SK-N-SH treated with all-trans-retinoic acid at 6 μM for 48 hours (cell line): ENCODE results near the gene TRAPPC13.

Experiments used
- ATAC-seq: fragments of 200-7000 bp; cut with Tn5 transposase; 3 replicates; pipeline ENCODE4 v1.9.1; 2020; ENCODE audit warnings: mild to moderate bottlenecking, moderate library complexity
- ARNTL ChIP-seq: fragments of 450-650 bp; formaldehyde crosslinking; IDR thresholded peaks from 2 replicates; pipeline ENCODE4 v1.5.0; 2020; ENCODE audit warnings: low read depth, mild to moderate bottlenecking, moderate library complexity, borderline replicate concordance
- BACH2 ChIP-seq: fragments of 250-450 bp; sonication (Bioruptor Pico); IDR thresholded peaks from 2 replicates; pipeline ENCODE4 v1.9.0; 2021; ENCODE audit warnings: mild to moderate bottlenecking, borderline replicate concordance
- CSDC2 ChIP-seq: fragments of 250-450 bp; sonication (Bioruptor Pico); IDR thresholded peaks from 2 replicates; pipeline ENCODE4 v1.5.0; 2020; ENCODE audit warnings: mild to moderate bottlenecking, moderate library complexity
- ESRRG ChIP-seq: fragments of 250-450 bp; sonication (Bioruptor Pico); IDR thresholded peaks from 2 replicates; pipeline ENCODE4 v1.6.1; 2021; ENCODE audit warnings: mild to moderate bottlenecking
- GLIS3 ChIP-seq: fragments of 250-450 bp; sonication (Bioruptor Pico); IDR thresholded peaks from 2 replicates; pipeline ENCODE4 v1.5.0; 2020; ENCODE audit warnings: mild to moderate bottlenecking, moderate library complexity
- ISL1 ChIP-seq: fragments of 250-450 bp; sonication (Bioruptor Pico); IDR thresholded peaks from 2 replicates; pipeline ENCODE4 v2.1.2; 2022; ENCODE audit warnings: mild to moderate bottlenecking, moderate library complexity
- OSR1 ChIP-seq: fragments of 250-450 bp; sonication (Bioruptor Pico); IDR thresholded peaks from 2 replicates; pipeline ENCODE4 v1.8.0; 2022; ENCODE audit warnings: moderate library complexity, mild to moderate bottlenecking, inconsistent platforms
- PPARA ChIP-seq: fragments of 250-450 bp; sonication (Bioruptor Pico); IDR thresholded peaks from 2 replicates; pipeline ENCODE4 v1.5.0; 2020; ENCODE audit warnings: mild to moderate bottlenecking, borderline replicate concordance
- RARB ChIP-seq: fragments of 250-450 bp; sonication (Bioruptor Pico); IDR thresholded peaks from 2 replicates; pipeline ENCODE4 v1.8.0; 2021; ENCODE audit warnings: mild to moderate bottlenecking, moderate library complexity
- TCF4 ChIP-seq: fragments of 250-450 bp; sonication (Bioruptor Pico); IDR thresholded peaks from 2 replicates; pipeline ENCODE4 v1.8.0; 2021; ENCODE audit warnings: mild to moderate bottlenecking, moderate library complexity, borderline replicate concordance
- TOX ChIP-seq: fragments of 250-450 bp; sonication (Bioruptor Pico); IDR thresholded peaks from 2 replicates; pipeline ENCODE4 v1.8.0; 2021; ENCODE audit warnings: mild to moderate bottlenecking, moderate library complexity, borderline replicate concordance
- ZFP3 ChIP-seq: fragments of 250-450 bp; sonication (Bioruptor Pico); IDR thresholded peaks from 2 replicates; pipeline ENCODE4 v1.5.0; 2020; ENCODE audit warnings: mild to moderate bottlenecking, moderate library complexity
- ZFP30 ChIP-seq: fragments of 450-650 bp; formaldehyde crosslinking; IDR thresholded peaks from 2 replicates; pipeline ENCODE4 v1.5.0; 2022; ENCODE audit warnings: mild to moderate bottlenecking, moderate library complexity
- ZNF565 ChIP-seq: fragments of 450-650 bp; formaldehyde crosslinking; conservative IDR thresholded peaks from 2 replicates; pipeline ENCODE4 v1.5.0; 2020; ENCODE audit warnings: low read depth, mild to moderate bottlenecking, moderate library complexity
- ZNF70 ChIP-seq: fragments of 450-650 bp; formaldehyde crosslinking; IDR thresholded peaks from 2 replicates; pipeline ENCODE4 v1.5.0; 2020; ENCODE audit warnings: mild to moderate bottlenecking, moderate library complexity
- TF ChIP-seq, protein P1 (sequence below): fragments of 250-450 bp; sonication (Bioruptor Pico); IDR thresholded peaks from 2 replicates; pipeline ENCODE4 v1.5.0; 2020; ENCODE audit warnings: mild to moderate bottlenecking, moderate library complexity
- TF ChIP-seq, protein P2 (sequence below): fragments of 250-450 bp; sonication (Bioruptor Pico); IDR thresholded peaks from 2 replicates; pipeline ENCODE4 v1.5.1; 2020; ENCODE audit warnings: low read depth, mild to moderate bottlenecking, moderate library complexity
- TF ChIP-seq, protein P3 (sequence below): fragments of 250-450 bp; sonication (Bioruptor Pico); IDR thresholded peaks from 2 replicates; pipeline ENCODE4 v1.8.0; 2021; ENCODE audit warnings: low read depth, mild to moderate bottlenecking, moderate library complexity, borderline replicate concordance
- TF ChIP-seq, protein P4 (sequence below): fragments of 250-450 bp; sonication (Bioruptor Pico); IDR thresholded peaks from 2 replicates; pipeline ENCODE4 v1.8.0; 2020; ENCODE audit warnings: mild to moderate bottlenecking, moderate library complexity, borderline replicate concordance
- TF ChIP-seq, protein P5 (sequence below): fragments of 250-450 bp; sonication (Bioruptor Pico); IDR thresholded peaks from 2 replicates; pipeline ENCODE4 v1.5.1; 2021; ENCODE audit warnings: mild to moderate bottlenecking, moderate library complexity

The TRAPPC13 gene

DNA sequence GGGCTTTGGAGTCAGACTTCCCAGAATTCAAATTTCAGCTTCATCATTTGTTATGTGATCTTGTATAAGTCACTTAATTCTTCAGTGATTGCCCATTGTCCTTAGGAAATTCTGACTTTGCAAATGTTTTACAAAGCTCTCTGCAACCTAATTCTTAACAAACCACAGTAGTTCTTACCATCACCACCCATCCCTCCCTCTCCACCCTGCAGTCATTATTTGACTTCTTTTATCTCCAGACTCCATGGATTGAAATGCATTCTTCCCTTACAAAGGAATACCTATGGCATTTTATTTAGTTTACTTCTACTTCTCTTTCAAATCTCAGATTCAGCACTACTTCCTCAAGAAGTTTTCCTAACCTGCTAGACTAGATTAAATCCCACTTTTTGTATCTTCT, 23.1 kb downstream of the TRAPPC13 start:
- TF ChIP-seq, protein P1, sequence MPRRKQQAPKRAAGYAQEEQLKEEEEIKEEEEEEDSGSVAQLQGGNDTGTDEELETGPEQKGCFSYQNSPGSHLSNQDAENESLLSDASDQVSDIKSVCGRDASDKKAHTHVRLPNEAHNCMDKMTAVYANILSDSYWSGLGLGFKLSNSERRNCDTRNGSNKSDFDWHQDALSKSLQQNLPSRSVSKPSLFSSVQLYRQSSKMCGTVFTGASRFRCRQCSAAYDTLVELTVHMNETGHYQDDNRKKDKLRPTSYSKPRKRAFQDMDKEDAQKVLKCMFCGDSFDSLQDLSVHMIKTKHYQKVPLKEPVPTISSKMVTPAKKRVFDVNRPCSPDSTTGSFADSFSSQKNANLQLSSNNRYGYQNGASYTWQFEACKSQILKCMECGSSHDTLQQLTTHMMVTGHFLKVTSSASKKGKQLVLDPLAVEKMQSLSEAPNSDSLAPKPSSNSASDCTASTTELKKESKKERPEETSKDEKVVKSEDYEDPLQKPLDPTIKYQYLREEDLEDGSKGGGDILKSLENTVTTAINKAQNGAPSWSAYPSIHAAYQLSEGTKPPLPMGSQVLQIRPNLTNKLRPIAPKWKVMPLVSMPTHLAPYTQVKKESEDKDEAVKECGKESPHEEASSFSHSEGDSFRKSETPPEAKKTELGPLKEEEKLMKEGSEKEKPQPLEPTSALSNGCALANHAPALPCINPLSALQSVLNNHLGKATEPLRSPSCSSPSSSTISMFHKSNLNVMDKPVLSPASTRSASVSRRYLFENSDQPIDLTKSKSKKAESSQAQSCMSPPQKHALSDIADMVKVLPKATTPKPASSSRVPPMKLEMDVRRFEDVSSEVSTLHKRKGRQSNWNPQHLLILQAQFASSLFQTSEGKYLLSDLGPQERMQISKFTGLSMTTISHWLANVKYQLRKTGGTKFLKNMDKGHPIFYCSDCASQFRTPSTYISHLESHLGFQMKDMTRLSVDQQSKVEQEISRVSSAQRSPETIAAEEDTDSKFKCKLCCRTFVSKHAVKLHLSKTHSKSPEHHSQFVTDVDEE, result no peak
- TF ChIP-seq, protein P2, sequence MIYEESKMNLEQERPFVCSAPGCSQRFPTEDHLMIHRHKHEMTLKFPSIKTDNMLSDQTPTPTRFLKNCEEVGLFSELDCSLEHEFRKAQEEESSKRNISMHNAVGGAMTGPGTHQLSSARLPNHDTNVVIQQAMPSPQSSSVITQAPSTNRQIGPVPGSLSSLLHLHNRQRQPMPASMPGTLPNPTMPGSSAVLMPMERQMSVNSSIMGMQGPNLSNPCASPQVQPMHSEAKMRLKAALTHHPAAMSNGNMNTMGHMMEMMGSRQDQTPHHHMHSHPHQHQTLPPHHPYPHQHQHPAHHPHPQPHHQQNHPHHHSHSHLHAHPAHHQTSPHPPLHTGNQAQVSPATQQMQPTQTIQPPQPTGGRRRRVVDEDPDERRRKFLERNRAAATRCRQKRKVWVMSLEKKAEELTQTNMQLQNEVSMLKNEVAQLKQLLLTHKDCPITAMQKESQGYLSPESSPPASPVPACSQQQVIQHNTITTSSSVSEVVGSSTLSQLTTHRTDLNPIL (CRISPR knock-in tag), result no peak
- no peak for TF ChIP-seq TCF4 (CRISPR knock-in tag)
- TF ChIP-seq CSDC2 (CRISPR knock-in tag), result no peak
- no peak for TF ChIP-seq ARNTL (CRISPR knock-in tag)
- no peak for TF ChIP-seq RARB (CRISPR knock-in tag)
- no peak for TF ChIP-seq ZFP30
- TF ChIP-seq, protein P3, sequence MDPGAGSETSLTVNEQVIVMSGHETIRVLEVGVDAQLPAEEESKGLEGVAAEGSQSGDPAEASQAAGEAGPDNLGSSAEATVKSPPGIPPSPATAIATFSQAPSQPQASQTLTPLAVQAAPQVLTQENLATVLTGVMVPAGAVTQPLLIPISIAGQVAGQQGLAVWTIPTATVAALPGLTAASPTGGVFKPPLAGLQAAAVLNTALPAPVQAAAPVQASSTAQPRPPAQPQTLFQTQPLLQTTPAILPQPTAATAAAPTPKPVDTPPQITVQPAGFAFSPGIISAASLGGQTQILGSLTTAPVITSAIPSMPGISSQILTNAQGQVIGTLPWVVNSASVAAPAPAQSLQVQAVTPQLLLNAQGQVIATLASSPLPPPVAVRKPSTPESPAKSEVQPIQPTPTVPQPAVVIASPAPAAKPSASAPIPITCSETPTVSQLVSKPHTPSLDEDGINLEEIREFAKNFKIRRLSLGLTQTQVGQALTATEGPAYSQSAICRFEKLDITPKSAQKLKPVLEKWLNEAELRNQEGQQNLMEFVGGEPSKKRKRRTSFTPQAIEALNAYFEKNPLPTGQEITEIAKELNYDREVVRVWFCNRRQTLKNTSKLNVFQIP (CRISPR knock-in tag), result no peak
- TF ChIP-seq, protein P4, sequence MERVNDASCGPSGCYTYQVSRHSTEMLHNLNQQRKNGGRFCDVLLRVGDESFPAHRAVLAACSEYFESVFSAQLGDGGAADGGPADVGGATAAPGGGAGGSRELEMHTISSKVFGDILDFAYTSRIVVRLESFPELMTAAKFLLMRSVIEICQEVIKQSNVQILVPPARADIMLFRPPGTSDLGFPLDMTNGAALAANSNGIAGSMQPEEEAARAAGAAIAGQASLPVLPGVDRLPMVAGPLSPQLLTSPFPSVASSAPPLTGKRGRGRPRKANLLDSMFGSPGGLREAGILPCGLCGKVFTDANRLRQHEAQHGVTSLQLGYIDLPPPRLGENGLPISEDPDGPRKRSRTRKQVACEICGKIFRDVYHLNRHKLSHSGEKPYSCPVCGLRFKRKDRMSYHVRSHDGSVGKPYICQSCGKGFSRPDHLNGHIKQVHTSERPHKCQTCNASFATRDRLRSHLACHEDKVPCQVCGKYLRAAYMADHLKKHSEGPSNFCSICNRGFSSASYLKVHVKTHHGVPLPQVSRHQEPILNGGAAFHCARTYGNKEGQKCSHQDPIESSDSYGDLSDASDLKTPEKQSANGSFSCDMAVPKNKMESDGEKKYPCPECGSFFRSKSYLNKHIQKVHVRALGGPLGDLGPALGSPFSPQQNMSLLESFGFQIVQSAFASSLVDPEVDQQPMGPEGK (CRISPR knock-in tag), result no peak
- TF ChIP-seq ESRRG (CRISPR knock-in tag), result no peak
- no peak for TF ChIP-seq BACH2
- no peak for TF ChIP-seq ZNF565 (CRISPR knock-in tag)
- TF ChIP-seq PPARA (CRISPR knock-in tag), result no peak
- no peak for TF ChIP-seq GLIS3 (CRISPR knock-in tag)
- no peak for TF ChIP-seq OSR1 (CRISPR knock-in tag)
- no peak for TF ChIP-seq ISL1 (CRISPR knock-in tag)
- no peak for TF ChIP-seq ZNF70 (CRISPR knock-in tag)
- no peak for TF ChIP-seq TOX
- TF ChIP-seq, protein P5, sequence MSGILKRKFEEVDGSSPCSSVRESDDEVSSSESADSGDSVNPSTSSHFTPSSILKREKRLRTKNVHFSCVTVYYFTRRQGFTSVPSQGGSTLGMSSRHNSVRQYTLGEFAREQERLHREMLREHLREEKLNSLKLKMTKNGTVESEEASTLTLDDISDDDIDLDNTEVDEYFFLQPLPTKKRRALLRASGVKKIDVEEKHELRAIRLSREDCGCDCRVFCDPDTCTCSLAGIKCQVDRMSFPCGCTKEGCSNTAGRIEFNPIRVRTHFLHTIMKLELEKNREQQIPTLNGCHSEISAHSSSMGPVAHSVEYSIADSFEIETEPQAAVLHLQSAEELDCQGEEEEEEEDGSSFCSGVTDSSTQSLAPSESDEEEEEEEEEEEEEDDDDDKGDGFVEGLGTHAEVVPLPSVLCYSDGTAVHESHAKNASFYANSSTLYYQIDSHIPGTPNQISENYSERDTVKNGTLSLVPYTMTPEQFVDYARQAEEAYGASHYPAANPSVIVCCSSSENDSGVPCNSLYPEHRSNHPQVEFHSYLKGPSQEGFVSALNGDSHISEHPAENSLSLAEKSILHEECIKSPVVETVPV (CRISPR knock-in tag), result no peak
- no peak for TF ChIP-seq ZFP3 (CRISPR knock-in tag)
- ATAC-seq, result no peak

DNA sequence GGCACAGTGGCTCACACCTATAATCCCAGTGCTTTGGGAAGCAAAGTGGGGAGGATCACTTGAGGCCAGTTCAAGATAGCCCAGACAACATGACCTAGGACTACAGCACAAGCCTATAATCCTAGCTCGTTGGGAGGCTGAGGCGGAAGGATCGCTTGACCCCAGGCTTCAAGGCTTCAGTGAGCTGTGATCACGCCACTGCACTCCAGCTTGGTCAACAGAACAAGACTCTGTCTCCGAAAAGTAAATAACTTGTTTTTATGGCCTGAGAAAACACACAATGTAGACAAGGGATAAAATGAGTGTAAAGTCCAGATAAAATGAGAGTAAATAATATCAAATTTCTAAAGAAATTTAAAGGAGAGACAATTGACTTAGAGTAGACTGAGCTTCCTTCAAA, 26.3 kb downstream of the TRAPPC13 start:
- TF ChIP-seq ZFP3 (CRISPR knock-in tag), result no peak
- no peak for TF ChIP-seq RARB (CRISPR knock-in tag)
- no peak for TF ChIP-seq ZFP30
- TF ChIP-seq TCF4 (CRISPR knock-in tag), result no peak
- TF ChIP-seq ISL1 (CRISPR knock-in tag), result no peak
- no peak for TF ChIP-seq TOX
- no peak for TF ChIP-seq PPARA (CRISPR knock-in tag)
- no peak for TF ChIP-seq ESRRG (CRISPR knock-in tag)
- TF ChIP-seq, protein P1, result no peak
- no peak for TF ChIP-seq GLIS3 (CRISPR knock-in tag)
- no peak for ATAC-seq
